ENCODE measurements around the gene LIN28A.

LIN28A gene

GRCh38 chr1:26431979-26432695 lies 21.5 kb downstream of the LIN28A start, which contains the start of gene DHDDS:
Gene DHDDS, plus strand, starts transcription at chr1:26432321. Its CDS starts 625 bp downstream, at chr1:26432946.
- no peak; the same call in 1 of the 2 replicates for TF ChIP-seq NFIC (IDR thresholded peaks at IDR 0.05)
- TF ChIP-seq EGR1 (IDR thresholded peaks at IDR 0.05) = 0 out of 2 replicates have a peak, but pooled peaks have one; percentile 4
- no peak for TF ChIP-seq REST (IDR thresholded peaks at IDR 0.05; ENCODE audit: low read depth)
- TF ChIP-seq RAD21 (IDR thresholded peaks at IDR 0.05; ENCODE audit: low read depth) = no peak
- TF ChIP-seq, protein P1, sequence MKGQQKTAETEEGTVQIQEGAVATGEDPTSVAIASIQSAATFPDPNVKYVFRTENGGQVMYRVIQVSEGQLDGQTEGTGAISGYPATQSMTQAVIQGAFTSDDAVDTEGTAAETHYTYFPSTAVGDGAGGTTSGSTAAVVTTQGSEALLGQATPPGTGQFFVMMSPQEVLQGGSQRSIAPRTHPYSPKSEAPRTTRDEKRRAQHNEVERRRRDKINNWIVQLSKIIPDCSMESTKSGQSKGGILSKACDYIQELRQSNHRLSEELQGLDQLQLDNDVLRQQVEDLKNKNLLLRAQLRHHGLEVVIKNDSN (IDR thresholded peaks at IDR 0.05) = peak; percentile 100
- no peak for TF ChIP-seq CEBPB (IDR thresholded peaks at IDR 0.05)
- no peak for TF ChIP-seq EP300 (IDR thresholded peaks at IDR 0.05; ENCODE audit: borderline replicate concordance)
- peak; percentile 9; the same call in 1 of the 2 replicates for TF ChIP-seq YY1 (IDR thresholded peaks at IDR 0.05; ENCODE audit: low read depth)
- TF ChIP-seq TCF12 (IDR thresholded peaks at IDR 0.05; ENCODE audit: low read depth) = peak; percentile 83
- TF ChIP-seq TAF1 (IDR thresholded peaks at IDR 0.05; ENCODE audit: low read depth) = peak; percentile 72
- TF ChIP-seq CREB1 (IDR thresholded peaks at IDR 0.05; ENCODE audit: low read depth) = peak; percentile 99
- TF ChIP-seq ZBTB7A (IDR thresholded peaks at IDR 0.05; ENCODE audit: low read depth) = no peak; the same call in 1 of the 2 replicates
- TF ChIP-seq, protein P2, sequence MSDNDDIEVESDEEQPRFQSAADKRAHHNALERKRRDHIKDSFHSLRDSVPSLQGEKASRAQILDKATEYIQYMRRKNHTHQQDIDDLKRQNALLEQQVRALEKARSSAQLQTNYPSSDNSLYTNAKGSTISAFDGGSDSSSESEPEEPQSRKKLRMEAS (IDR thresholded peaks at IDR 0.05) = peak; percentile 100
- TF ChIP-seq TEAD4 (IDR thresholded peaks at IDR 0.05) = peak; percentile 48; the same call in 1 of the 2 replicates
- no peak; the same call in 1 of the 2 replicates for TF ChIP-seq FOXM1 (IDR thresholded peaks at IDR 0.05; ENCODE audit: borderline replicate concordance, low read depth)

DNA sequence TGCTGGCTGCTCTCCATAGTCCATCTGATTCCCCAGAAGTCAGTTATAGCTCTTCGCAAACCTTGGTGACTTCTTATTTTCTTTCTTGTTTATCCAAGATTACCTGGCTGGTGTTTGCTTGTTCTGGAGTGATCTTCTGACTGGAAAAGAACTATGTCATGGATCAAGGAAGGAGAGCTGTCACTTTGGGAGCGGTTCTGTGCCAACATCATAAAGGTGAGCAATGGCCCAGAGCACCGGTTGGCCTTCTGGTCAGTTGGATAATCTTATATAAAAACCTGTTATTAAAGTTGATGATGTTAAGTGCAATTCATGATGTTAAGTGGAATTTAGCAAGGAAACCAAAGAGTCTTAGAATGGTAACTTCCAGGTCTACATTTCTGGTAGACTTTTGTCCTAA lies 22.2 kb downstream of the LIN28A start:
- no peak for TF ChIP-seq TEAD4 (IDR thresholded peaks at IDR 0.05)
- TF ChIP-seq, protein P1 (IDR thresholded peaks at IDR 0.05) = no peak
- no peak for TF ChIP-seq TCF12 (IDR thresholded peaks at IDR 0.05; ENCODE audit: low read depth)
- TF ChIP-seq ZBTB7A (IDR thresholded peaks at IDR 0.05; ENCODE audit: low read depth) = no peak
- TF ChIP-seq, protein P2 (IDR thresholded peaks at IDR 0.05) = no peak
- no peak for TF ChIP-seq CEBPB (IDR thresholded peaks at IDR 0.05)
- TF ChIP-seq NFIC (IDR thresholded peaks at IDR 0.05) = no peak
- no peak for TF ChIP-seq YY1 (IDR thresholded peaks at IDR 0.05; ENCODE audit: low read depth)
- no peak for TF ChIP-seq FOXM1 (IDR thresholded peaks at IDR 0.05; ENCODE audit: borderline replicate concordance, low read depth)
- TF ChIP-seq REST (IDR thresholded peaks at IDR 0.05; ENCODE audit: low read depth) = no peak
- TF ChIP-seq CREB1 (IDR thresholded peaks at IDR 0.05; ENCODE audit: low read depth) = no peak
- no peak for TF ChIP-seq TAF1 (IDR thresholded peaks at IDR 0.05; ENCODE audit: low read depth)
- TF ChIP-seq EGR1 (IDR thresholded peaks at IDR 0.05) = no peak
- no peak for TF ChIP-seq RAD21 (IDR thresholded peaks at IDR 0.05; ENCODE audit: low read depth)
- no peak for TF ChIP-seq EP300 (IDR thresholded peaks at IDR 0.05; ENCODE audit: borderline replicate concordance)

DNA sequence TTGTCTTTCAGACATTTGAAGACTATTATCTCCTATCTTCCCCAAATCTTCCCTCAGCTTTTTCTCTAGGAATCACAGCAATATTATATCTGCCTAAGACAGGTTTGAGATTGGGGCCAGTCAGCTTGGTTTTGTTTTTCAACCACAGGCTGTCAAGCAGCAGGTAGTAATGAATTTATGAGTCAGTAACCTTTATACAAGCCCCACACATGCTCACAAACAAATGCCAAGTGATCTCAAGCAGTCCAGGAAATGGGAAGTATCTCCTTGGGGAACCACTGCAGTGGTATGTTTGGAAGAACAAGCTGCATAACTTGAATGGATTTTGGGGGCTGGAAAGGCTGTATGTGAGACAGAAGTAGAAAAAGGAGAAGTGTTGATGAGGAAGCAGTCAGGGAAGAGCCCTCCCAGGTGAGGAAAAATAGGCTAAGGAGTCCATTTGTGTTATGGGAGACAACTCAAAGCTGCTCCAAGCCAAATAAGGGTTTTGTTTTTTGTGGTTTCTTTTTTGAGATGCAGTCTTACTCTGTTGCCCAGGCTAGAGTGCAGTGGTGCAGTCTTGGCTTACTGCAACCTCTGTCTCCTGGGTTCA lies 23.6 kb downstream of the LIN28A start:
- TF ChIP-seq CEBPB (IDR thresholded peaks at IDR 0.05) = no peak
- no peak for TF ChIP-seq ZBTB7A (IDR thresholded peaks at IDR 0.05; ENCODE audit: low read depth)
- TF ChIP-seq CREB1 (IDR thresholded peaks at IDR 0.05; ENCODE audit: low read depth) = no peak
- no peak for TF ChIP-seq TEAD4 (IDR thresholded peaks at IDR 0.05)
- no peak for TF ChIP-seq YY1 (IDR thresholded peaks at IDR 0.05; ENCODE audit: low read depth)
- no peak for TF ChIP-seq REST (IDR thresholded peaks at IDR 0.05; ENCODE audit: low read depth)
- no peak for TF ChIP-seq EP300 (IDR thresholded peaks at IDR 0.05; ENCODE audit: borderline replicate concordance)
- TF ChIP-seq TAF1 (IDR thresholded peaks at IDR 0.05; ENCODE audit: low read depth) = no peak
- TF ChIP-seq, protein P2 (IDR thresholded peaks at IDR 0.05) = no peak
- TF ChIP-seq, protein P1 (IDR thresholded peaks at IDR 0.05) = no peak
- TF ChIP-seq EGR1 (IDR thresholded peaks at IDR 0.05) = no peak
